CD4-positive, alpha-beta memory T cell (primary cell): ENCODE results near the gene CST3. TPM values are rescaled to one million over a fixed set of nuclear protein-coding genes. Genes with fewer than 3 reads are reported as not detected.

ENCODE experiments used
- CTCF ChIA-PET: fragments of 350-600 bp; sonication (Branson Sonifier 250); formaldehyde crosslinking; loops from one replicate; lab custom pipeline; 2021; ENCODE audit warnings: inconsistent platforms; ENCODE audit not compliant: partially characterized antibody; lab: Charles Lee
- POLR2A ChIA-PET: fragments of 350-600 bp; sonication (Branson Sonifier 250); formaldehyde crosslinking; loops from one replicate; lab custom pipeline; 2021; ENCODE audit not compliant: partially characterized antibody; lab: Charles Lee
- DNase-seq, 5 donors: peaks; one replicate each; pipeline versions ENCODE4 v3.0.0 to v3.0.0-alpha.2; 2020 to 2022; ENCODE audit warnings: mixed read lengths in 1 of 5
- H3K27ac ChIP-seq: one replicate; pipeline ENCODE4 v1.7.0; 2013; ENCODE audit warnings: low read depth, low read length
- H3K27me3 ChIP-seq: 2 replicates; pipeline ENCODE4 v1.7.0; 2013; ENCODE audit warnings: mild to moderate bottlenecking, low read length, moderate library complexity; ENCODE audit not compliant: insufficient read depth
- H3K36me3 ChIP-seq: 2 replicates; pipeline ENCODE4 v1.7.0; 2013; ENCODE audit warnings: mild to moderate bottlenecking, low read length, moderate library complexity; ENCODE audit not compliant: insufficient read depth
- H3K4me1 ChIP-seq: 2 replicates; pipeline ENCODE4 v1.7.0; 2013; ENCODE audit warnings: mild to moderate bottlenecking, low read length, moderate library complexity; ENCODE audit not compliant: insufficient read depth
- H3K4me3 ChIP-seq, 2 donors: one replicate each; pipeline ENCODE4 v1.7.0; 2013; ENCODE audit warnings: low read length in 2 of 2, mild to moderate bottlenecking in 1 of 2
- H3K9me3 ChIP-seq, 2 donors: one replicate each; pipeline ENCODE4 v1.7.0; 2013; ENCODE audit warnings: low read length in 2 of 2, control low read depth in 1 of 2; ENCODE audit not compliant: control insufficient read depth in 1 of 2
- H3K27ac Mint-ChIP-seq, 7 donors: one replicate each; pipeline ENCODE4 v1.8.0; 2020 to 2021; ENCODE audit warnings: mixed read lengths in 7 of 7, mild to moderate bottlenecking in 6 of 7, inconsistent platforms in 3 of 7, moderate library complexity in 3 of 7
- H3K27me3 Mint-ChIP-seq, 2 donors: one replicate each; pipeline ENCODE4 v1.8.0; 2020 to 2021; ENCODE audit warnings: mixed read lengths in 2 of 2
- H3K36me3 Mint-ChIP-seq, 2 donors: one replicate each; pipeline ENCODE4 v1.8.0; 2020 to 2021; ENCODE audit warnings: mixed read lengths in 2 of 2, inconsistent platforms in 1 of 2, mild to moderate bottlenecking in 1 of 2
- H3K4me1 Mint-ChIP-seq, 4 donors: one replicate each; pipeline ENCODE4 v1.8.0; 2020 to 2021; ENCODE audit warnings: mixed read lengths in 4 of 4, mild to moderate bottlenecking in 1 of 4
- H3K4me3 Mint-ChIP-seq, 8 donors: one replicate each; pipeline ENCODE4 v1.8.0; 2020 to 2021; ENCODE audit warnings: mixed read lengths in 8 of 8, mild to moderate bottlenecking in 7 of 8, moderate library complexity in 6 of 8, inconsistent platforms in 3 of 8
- H3K9me3 Mint-ChIP-seq, 8 donors: one replicate each; pipeline ENCODE4 v1.8.0; 2020 to 2021; ENCODE audit warnings: mixed read lengths in 8 of 8, mild to moderate bottlenecking in 5 of 8, inconsistent platforms in 3 of 8, moderate library complexity in 1 of 8
- intact Hi-C: fragments of 100-400 bp; cut with micrococcal nuclease; formaldehyde crosslinking; loops from one replicate; pipeline ENCODE4 v1.15.1; 2023
- polyA plus RNA-seq, 2 donors: library from polyadenylated mRNA; unstranded; fragments of 300-500 nt; fragmentation: Illumina TruSeq; gene quantifications; one replicate each; pipeline ENCODE4 v1.2.3, GENCODE V29; 2021
- total RNA-seq, 2 experiments: library from RNA; stranded (reverse); gene quantifications; one replicate each; pipeline ENCODE4 v1.2.3, GENCODE V29; 2021

The CST3 gene
- total and polyA plus RNA-seq, 4 experiments from 2014 or later: 0.31 to 8.3 (median 6.1) TPM

GRCh38 chr20:23679133-23680092 is 41.7 kb upstream of the CST3 start:
- H3K4me1 ChIP-seq: no peaks in the 10 kb centered on the region
- H3K4me1 Mint-ChIP-seq: no peaks in the 10 kb centered on the region
- H3K36me3 ChIP-seq: no peaks in the 10 kb centered on the region
- no peak overlapping the region for H3K4me3 Mint-ChIP-seq
- no peaks in the 10 kb centered on the region for H3K27me3 ChIP-seq
- no peak for DNase-seq
- no peak overlapping the region for H3K4me3 ChIP-seq
- POLR2A ChIA-PET: no interaction called here
- H3K27ac Mint-ChIP-seq: no peak overlapping the region
- H3K27ac ChIP-seq: no peak overlapping the region
- CTCF ChIA-PET: interaction anchor here (0.5 kb wide), 1 partner anchor 12 kb away, joined by 3 read pairs; no protein-coding TSS in a partner anchor
- no peaks in the 10 kb centered on the region for H3K9me3 ChIP-seq
- peaks cover 0 to 2% (median 0%) of the 10 kb centered on the region in 8 donors for H3K9me3 Mint-ChIP-seq
- no peaks in the 10 kb centered on the region for H3K36me3 Mint-ChIP-seq
- H3K27me3 Mint-ChIP-seq: peaks cover 6 to 11% of the 10 kb centered on the region in 2 donors
- intact Hi-C loops: no loop called here

- DNase-seq: no peak
- no peaks in the 10 kb centered on the region for H3K9me3 ChIP-seq
- POLR2A ChIA-PET: no interaction called here
- Mint-ChIP-seq H3K27me3 (no peaks in the 10 kb centered on the region), H3K9me3 (peaks cover 0 to 4% (median 0%) of the 10 kb centered on the region in 8 donors), H3K27ac (no peak overlapping the region), H3K36me3 (no peaks in the 10 kb centered on the region), H3K4me1 (no peaks in the 10 kb centered on the region), H3K4me3 (no peak overlapping the region)
- no peak overlapping the region for H3K27ac ChIP-seq
- H3K27me3 ChIP-seq: no peaks in the 10 kb centered on the region
- intact Hi-C loops: no loop called here
- CTCF ChIA-PET: no interaction called here
- H3K4me1 ChIP-seq: no peaks in the 10 kb centered on the region
- no peaks in the 10 kb centered on the region for H3K36me3 ChIP-seq
- H3K4me3 ChIP-seq: no peak overlapping the region
Observed at GRCh38 chr20:23673209-23673608, 35.5 kb upstream of the CST3 start.

GRCh38 chr20:23672158-23672557 is 34.4 kb upstream of the CST3 start:
- Histone ChIP-seq H3K4me3 (no peak overlapping the region), H3K9me3 (no peaks in the 10 kb centered on the region), H3K36me3 (no peaks in the 10 kb centered on the region), H3K27me3 (no peaks in the 10 kb centered on the region), H3K4me1 (no peaks in the 10 kb centered on the region), H3K27ac (no peak overlapping the region)
- intact Hi-C loops: no loop called here
- CTCF ChIA-PET: no interaction called here
- DNase-seq: no peak
- peaks cover 0 to 4% (median 0%) of the 10 kb centered on the region in 8 donors for H3K9me3 Mint-ChIP-seq
- H3K4me3 Mint-ChIP-seq: no peak overlapping the region
- H3K27ac Mint-ChIP-seq: no peak overlapping the region
- H3K27me3 Mint-ChIP-seq: no peaks in the 10 kb centered on the region
- no peaks in the 10 kb centered on the region for H3K4me1 Mint-ChIP-seq
- no peaks in the 10 kb centered on the region for H3K36me3 Mint-ChIP-seq
- POLR2A ChIA-PET: no interaction called here

GRCh38 chr20:23671479-23671878 is 33.7 kb upstream of the CST3 start:
- ChIA-PET CTCF (no interaction called here), POLR2A (no interaction called here)
- H3K27me3 Mint-ChIP-seq: no peaks in the 10 kb centered on the region
- no peaks in the 10 kb centered on the region for H3K4me1 Mint-ChIP-seq
- DNase-seq: no peak
- no peaks in the 10 kb centered on the region for H3K36me3 Mint-ChIP-seq
- H3K27ac ChIP-seq: no peak overlapping the region
- intact Hi-C loops: no loop called here
- no peak overlapping the region for H3K4me3 Mint-ChIP-seq
- no peaks in the 10 kb centered on the region for H3K36me3 ChIP-seq
- H3K4me1 ChIP-seq: no peaks in the 10 kb centered on the region
- H3K27me3 ChIP-seq: no peaks in the 10 kb centered on the region
- no peak overlapping the region for H3K4me3 ChIP-seq
- no peak overlapping the region for H3K27ac Mint-ChIP-seq
- no peaks in the 10 kb centered on the region for H3K9me3 ChIP-seq
- H3K9me3 Mint-ChIP-seq: peaks cover 0 to 4% (median 0%) of the 10 kb centered on the region in 8 donors

GRCh38 chr20:23670361-23670760 is 32.6 kb upstream of the CST3 start:
- H3K36me3 ChIP-seq: no peaks in the 10 kb centered on the region
- intact Hi-C loops: no loop called here
- H3K9me3 ChIP-seq: no peaks in the 10 kb centered on the region
- H3K27ac Mint-ChIP-seq: no peak overlapping the region
- H3K36me3 Mint-ChIP-seq: no peaks in the 10 kb centered on the region
- no peaks in the 10 kb centered on the region for H3K4me1 ChIP-seq
- no peak overlapping the region for H3K4me3 Mint-ChIP-seq
- no peak overlapping the region for H3K27ac ChIP-seq
- H3K27me3 Mint-ChIP-seq: no peaks in the 10 kb centered on the region
- H3K9me3 Mint-ChIP-seq: peaks cover 0 to 4% (median 0%) of the 10 kb centered on the region in 8 donors
- POLR2A ChIA-PET: no interaction called here
- H3K4me3 ChIP-seq: no peak overlapping the region
- CTCF ChIA-PET: no interaction called here
- H3K4me1 Mint-ChIP-seq: no peaks in the 10 kb centered on the region
- DNase-seq: no peak
- H3K27me3 ChIP-seq: no peaks in the 10 kb centered on the region

GRCh38 chr20:23669866-23670265 is 32.1 kb upstream of the CST3 start:
- Histone ChIP-seq H3K9me3 (no peaks in the 10 kb centered on the region), H3K27me3 (no peaks in the 10 kb centered on the region), H3K27ac (no peak overlapping the region), H3K36me3 (no peaks in the 10 kb centered on the region), H3K4me1 (no peaks in the 10 kb centered on the region), H3K4me3 (no peak overlapping the region)
- no peaks in the 10 kb centered on the region for H3K4me1 Mint-ChIP-seq
- H3K4me3 Mint-ChIP-seq: no peak overlapping the region
- no peak for DNase-seq
- intact Hi-C loops: no loop called here
- H3K36me3 Mint-ChIP-seq: no peaks in the 10 kb centered on the region
- ChIA-PET CTCF (no interaction called here), POLR2A (no interaction called here)
- no peaks in the 10 kb centered on the region for H3K27me3 Mint-ChIP-seq
- no peak overlapping the region for H3K27ac Mint-ChIP-seq
- H3K9me3 Mint-ChIP-seq: peaks cover 0 to 4% (median 0%) of the 10 kb centered on the region in 8 donors

- intact Hi-C loops: no loop called here
- no peak overlapping the region for H3K27ac ChIP-seq
- POLR2A ChIA-PET: no interaction called here
Observed at GRCh38 chr20:23669327-23669726, 31.6 kb upstream of the CST3 start.

More at GRCh38 chr20:23669327-23669726, 31.6 kb upstream of the CST3 start:
- H3K27ac Mint-ChIP-seq: no peak overlapping the region
- H3K27me3 Mint-ChIP-seq: no peaks in the 10 kb centered on the region
- Histone ChIP-seq H3K36me3 (no peaks in the 10 kb centered on the region), H3K27me3 (no peaks in the 10 kb centered on the region), H3K4me3 (no peak overlapping the region), H3K9me3 (no peaks in the 10 kb centered on the region), H3K4me1 (no peaks in the 10 kb centered on the region)
- no peaks in the 10 kb centered on the region for H3K36me3 Mint-ChIP-seq
- H3K4me3 Mint-ChIP-seq: no peak overlapping the region
- CTCF ChIA-PET: interaction anchor here (1.1 kb wide), 1 partner anchor 12 kb away, joined by 3 read pairs; no protein-coding TSS in a partner anchor
- peaks cover 0 to 4% (median 0%) of the 10 kb centered on the region in 8 donors for H3K9me3 Mint-ChIP-seq
- DNase-seq: no peak
- no peaks in the 10 kb centered on the region for H3K4me1 Mint-ChIP-seq
